CD4-positive, alpha-beta T cell treated with Interleukin-17A for 1 hour (primary cell): ENCODE measurements around the gene KLLN.
A peak's percentile ranks its signal among the peaks of the same experiment; 100 is the strongest.
"Not testable (repeated sequence)": the region's sequence is repeated elsewhere in the genome, so short reads cannot be mapped to it uniquely, and the experiment has no call there.

ENCODE experiments used
- DNase-seq: peaks from one replicate; pipeline ENCODE4 v3.0.0-alpha.2; 2020

Gene KLLN, protein sequence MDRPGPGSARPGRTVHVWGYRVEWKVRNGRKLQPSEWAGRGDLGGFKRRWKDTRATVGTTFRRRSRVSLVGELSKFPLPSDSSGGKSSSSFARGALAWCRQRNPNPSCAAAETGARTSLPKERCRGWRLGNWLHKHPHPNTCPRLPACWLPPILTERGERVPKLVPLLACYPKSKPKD

GRCh38 chr10:87863053-87863943 lies at the start of gene KLLN, which contains the start of gene PTEN:
Gene KLLN (minus strand): TSS chr10:87863533. CDS start chr10:87862487, 1,046 bp downstream.
Gene PTEN (plus strand): TSS chr10:87863625. CDS start chr10:87864470, 845 bp downstream.
- DNase-seq, result peak; percentile 86

DNA sequence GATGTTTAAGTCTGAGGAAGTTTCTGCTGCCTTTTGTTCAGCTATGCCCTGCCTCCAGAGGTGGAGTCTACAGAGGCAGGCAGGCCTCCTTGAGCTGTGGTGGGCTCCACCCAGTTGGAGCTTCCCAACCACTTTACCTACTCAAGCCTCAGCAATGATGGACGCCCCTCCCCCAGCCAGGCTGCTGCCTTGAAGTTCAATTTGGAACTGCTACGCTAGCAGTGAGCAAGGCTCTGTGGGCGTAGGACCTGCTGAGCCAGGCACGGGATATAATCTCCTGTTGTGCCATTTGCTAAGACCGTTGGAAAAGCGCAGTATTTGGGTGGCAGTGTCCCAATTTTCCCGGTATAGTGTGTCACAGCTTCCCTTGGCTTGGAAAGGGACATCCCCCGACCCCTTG lies 40.1 kb upstream of the KLLN start:
- DNase-seq, result not testable (repeated sequence)

DNA sequence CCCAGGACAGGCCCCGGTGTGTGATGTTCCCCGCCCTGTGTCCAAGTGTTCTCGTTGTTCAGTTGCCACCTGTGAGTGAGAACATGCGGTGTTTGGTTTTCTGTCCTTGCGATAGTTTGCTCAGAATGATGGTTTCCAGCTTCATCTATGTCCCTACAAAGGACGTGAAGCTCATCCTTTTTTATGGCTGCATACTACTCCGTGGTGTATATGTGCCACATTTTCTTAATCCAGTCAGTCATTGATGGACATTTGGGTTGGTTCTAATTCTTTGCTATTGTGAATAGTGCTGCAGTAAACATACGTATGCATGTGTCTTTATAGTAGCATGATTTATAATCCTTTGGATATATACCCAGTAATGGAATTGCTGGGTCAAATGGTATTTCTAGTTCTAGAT lies 34.6 kb upstream of the KLLN start:
- not testable (repeated sequence) for DNase-seq

- no peak for DNase-seq
Measured at GRCh38 chr10:87896216-87896615, 32.9 kb upstream of the KLLN start.

DNA sequence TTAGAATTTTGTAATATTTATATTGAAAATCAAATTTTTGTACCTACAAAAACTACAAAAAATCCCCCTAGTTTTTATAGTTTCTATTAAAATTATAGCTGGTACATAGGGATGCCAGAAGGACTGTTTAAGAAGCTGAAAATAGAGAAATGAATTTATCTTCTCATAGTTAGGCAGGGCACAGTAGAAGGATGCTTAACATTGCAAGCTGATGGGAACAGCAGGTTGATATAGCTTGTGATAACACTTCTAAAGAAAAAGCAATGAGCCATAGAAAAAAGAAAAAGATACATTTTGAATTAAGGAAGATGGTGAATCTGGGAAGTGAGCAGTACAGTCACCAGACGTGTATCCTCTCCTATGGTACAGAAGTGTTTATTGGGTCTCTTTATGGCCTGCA lies 32.1 kb upstream of the KLLN start:
- DNase-seq, result no peak

- DNase-seq, result no peak
Measured at GRCh38 chr10:87887548-87888289, 24.4 kb upstream of the KLLN start.

GRCh38 chr10:87887146-87887545 lies 23.8 kb upstream of the KLLN start:
- no peak for DNase-seq

DNA sequence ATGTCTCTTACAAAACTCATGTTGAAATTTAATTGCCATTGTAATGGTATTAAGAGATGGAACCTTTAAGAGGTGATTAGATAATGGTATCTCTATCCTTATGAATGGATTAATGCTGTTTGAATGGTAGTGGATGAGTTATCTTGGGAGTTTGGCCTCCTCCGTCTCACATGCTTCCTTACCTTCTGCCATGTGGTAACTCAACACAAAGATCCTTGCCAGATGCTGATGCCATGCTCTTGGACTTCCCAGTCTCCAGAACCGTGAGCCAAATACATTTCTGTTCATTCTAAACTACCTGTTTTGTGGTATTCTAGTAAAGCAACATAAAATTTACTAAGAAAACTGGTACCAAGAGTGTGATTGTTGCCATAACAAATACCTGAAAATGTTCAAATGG lies 23.3 kb upstream of the KLLN start:
- DNase-seq, result no peak

DNA sequence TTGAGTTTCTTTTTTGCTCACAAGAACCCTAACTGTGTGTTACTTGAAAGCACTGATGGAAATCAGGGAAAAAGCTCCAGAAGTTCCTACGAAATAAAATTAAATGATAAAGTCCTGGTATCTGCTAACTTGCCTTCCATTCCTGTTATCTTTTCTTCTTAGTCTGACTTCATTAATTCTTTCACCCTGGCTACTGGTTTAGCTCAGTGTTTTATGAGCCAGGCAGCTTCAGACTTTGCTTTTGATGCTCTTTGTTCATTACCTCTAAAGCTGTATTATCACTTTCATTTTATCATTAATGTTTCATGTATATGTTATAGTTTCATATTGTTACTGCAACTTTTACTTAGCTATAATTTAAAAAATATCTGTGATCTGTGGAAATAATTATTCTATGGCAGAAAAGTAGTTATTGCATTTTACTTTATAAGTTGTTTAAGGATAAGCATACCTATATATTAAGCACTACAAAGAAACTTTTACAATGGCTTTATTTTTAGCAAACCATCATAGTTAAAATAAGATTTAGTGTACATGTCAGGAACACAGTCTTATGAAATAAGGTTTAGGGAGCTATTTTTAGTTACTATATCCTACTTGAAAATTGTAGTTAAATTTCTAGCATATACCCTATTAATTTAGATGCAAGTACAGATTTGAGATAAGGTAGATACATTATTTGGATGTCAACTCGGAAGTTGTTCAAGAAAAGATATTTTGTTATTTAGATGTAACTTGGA lies 19.4 kb upstream of the KLLN start:
- DNase-seq, result no peak

DNA sequence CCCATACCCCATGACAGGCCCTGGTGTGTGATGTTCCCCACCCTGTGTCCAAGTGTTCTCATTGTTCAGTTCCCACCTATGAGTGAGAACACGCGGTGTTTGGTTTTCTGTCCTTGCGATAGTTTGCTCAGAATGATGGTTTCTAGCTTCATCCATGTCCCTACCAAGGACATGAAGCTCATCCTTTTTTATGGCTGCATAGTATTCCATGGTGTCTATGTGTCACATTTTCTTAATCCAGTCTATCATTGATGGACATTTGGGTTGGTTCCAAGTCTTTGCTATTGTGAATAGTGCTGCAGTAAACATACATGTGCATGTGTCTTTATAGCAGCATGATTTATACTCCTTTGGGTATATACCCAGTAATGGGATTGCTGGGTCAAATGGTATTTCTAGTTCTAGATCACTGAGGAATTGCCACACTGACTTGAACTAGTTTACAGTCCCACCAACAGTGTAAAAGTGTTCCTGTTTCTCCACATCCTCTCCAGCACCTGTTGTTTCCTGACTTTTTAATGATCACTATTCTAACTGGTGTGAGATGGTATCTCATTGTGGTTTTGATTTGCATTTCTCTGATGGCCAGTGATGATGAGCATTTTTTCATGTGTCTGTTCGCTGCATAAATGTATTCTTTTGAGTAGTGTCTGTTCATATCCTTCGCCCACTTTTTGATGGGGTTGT lies 18.2 kb upstream of the KLLN start:
- not testable (repeated sequence) for DNase-seq

- DNase-seq, result no peak
Measured at GRCh38 chr10:87880336-87880735, 17.0 kb upstream of the KLLN start.

- DNase-seq, result no peak
Measured at GRCh38 chr10:87878664-87879459, 15.5 kb upstream of the KLLN start.

- no peak for DNase-seq
Measured at GRCh38 chr10:87875929-87876571, 12.7 kb upstream of the KLLN start.

DNA sequence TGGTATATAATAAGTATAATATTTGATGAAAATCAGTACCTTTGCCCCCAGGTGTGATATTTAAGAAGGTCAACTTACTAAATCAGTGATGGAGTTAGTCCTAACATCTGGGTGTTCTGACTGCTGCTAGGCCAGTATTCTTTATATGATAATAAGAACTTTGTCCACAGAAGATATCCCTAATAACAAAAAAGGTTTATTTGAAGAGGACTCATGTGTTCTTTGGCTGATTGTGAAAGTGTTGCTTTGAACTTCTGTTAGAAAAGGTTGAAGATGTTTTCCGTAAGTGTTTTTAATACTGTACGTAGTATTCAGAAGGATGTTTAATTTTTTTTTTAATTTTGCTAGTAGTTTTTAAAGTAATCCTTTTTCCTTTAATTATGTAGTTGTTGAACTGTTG lies 10.3 kb upstream of the KLLN start:
- DNase-seq, result no peak

DNA sequence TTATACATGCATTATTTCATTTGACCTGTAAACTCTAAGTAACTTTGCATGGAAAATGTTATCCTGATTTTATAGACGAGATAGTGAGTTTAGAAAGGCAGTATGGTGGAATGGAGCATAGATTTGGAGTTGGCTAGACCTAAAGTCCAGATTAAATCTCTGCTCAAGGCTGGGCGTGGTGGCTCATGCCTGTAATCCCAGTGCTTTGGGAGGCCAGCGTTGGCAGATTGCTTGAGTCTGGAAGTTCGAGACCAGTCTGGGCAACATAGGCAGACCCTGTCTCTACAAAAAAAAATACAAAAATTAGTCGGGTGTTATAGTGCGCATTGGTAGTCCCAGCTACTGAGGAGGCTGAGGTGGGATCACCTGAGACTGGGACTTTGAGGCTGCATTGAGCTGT lies 9.5 kb upstream of the KLLN start:
- DNase-seq, result no peak

DNA sequence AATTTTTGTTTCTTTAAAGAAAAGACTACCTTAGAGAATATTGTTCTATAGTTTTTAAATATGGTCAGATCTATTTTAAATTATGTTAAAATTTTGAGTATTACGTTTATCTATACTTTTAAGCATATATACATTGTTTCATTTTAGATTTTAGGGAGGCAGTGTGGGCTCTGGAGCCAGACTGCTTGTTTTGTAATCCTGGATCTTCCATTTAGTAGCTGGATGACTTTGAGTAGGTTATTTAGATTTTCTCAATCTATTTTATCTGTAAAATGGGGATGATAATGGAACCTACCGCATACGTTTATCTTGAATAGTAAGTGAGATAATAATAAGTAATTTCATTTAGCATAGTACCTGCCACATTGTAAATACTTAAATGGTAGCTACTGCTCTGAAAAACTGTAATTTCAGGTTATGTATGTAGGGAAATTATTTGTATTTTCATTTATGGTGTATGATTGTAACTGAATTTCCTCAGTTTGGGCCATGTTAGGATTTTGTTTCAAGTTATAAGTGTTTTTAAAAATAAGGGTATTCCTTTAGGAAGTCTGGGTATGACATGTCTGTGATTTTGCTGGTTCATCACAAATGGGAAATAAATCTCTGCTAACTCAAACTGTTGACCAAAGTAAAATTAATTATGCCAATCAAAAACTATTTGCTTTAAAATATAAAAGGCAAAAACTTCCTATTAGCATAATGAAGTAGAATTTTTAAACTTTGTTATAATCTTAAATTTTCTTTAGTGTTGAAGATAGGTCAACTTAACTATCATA lies 6.6 kb upstream of the KLLN start:
- DNase-seq, result no peak

DNA sequence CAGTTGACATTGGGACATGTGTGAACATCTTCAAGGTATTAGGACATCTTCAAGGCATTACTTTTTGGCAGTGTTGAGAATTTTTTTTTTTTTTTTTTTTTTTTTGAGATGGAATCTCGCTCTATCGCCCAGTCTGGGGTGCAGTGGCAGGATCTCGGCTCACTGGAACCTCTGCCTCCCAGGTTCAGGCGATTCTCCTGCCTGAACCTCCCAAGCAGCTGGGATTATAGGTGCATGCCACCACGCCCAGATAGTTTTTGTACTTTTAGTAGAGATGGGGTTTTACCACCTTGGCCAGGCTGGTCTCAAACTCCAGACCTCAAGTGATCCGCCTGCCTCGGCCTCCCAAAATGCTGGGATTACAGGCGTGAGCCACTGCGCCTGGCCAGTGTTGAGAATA lies 5.8 kb upstream of the KLLN start:
- not testable (repeated sequence) for DNase-seq

DNA sequence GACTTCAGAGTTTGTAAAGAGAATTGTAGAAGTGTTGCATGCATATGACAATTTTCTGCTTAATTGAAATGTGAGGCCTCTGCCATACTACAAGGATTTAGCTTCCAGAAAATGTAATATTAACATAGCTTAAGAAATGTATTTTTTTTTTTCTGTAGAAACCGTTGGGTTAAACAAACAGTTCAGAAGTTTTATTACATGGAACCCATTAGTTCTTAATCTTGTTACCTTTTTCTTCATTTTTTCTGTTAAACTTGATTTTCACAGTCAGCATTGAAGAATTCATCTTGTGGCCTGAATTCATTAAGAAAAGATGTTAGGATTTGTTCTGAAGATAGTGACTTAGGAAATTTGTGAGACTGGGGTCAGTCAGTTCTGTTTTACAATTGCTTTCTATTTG lies 4.9 kb upstream of the KLLN start:
- no peak for DNase-seq

- DNase-seq, result no peak
Measured at GRCh38 chr10:87867453-87867852, 4.1 kb upstream of the KLLN start.

- no peak for DNase-seq
Measured at GRCh38 chr10:87866412-87866974, 3.2 kb upstream of the KLLN start.
